CD4-positive, CD25-positive, alpha-beta regulatory T cell (primary cell): Measurements from ENCODE around the gene ZNF667. TPM values are rescaled to one million over a fixed set of nuclear protein-coding genes. Genes with fewer than 3 reads are reported as not detected.

Source experiments
- polyA plus RNA-seq, 4 donors: library from polyadenylated mRNA; unstranded; fragments of 300-500 nt; fragmentation: Illumina TruSeq; gene quantifications; one replicate each; pipeline ENCODE4 v1.2.3, GENCODE V29; 2021
- total RNA-seq: library from RNA; stranded (reverse); gene quantifications from one replicate; pipeline ENCODE4 v1.2.3, GENCODE V29; 2022

ZNF667 gene
- total and polyA plus RNA-seq, 5 donors from 2014 or later, result 0.14 to 2.5 (median 0.86) TPM

Other genes starting within 250 kb of the ZNF667 start
- gene EDDM13, start 204.6 kb downstream of the ZNF667 start, total RNA-seq, result not detected
- gene EDDM13, start 204.6 kb downstream of the ZNF667 start, polyA plus RNA-seq, result 1 to 10 TPM in 2 of 4 donors, under 1 TPM in 2; 0.46 to 1.9 (median 1.1) TPM
- gene ZSCAN5A, start 162.5 kb downstream of the ZNF667 start, total RNA-seq, result 6.8 TPM
- gene ZSCAN5A, start 162.5 kb downstream of the ZNF667 start, polyA plus RNA-seq, result 1 to 10 TPM; 3.5 to 7.9 (median 5.4) TPM
- 2.3 TPM for gene ZNF582, start 83.8 kb downstream of the ZNF667 start, total RNA-seq
- gene ZNF582, start 83.8 kb downstream of the ZNF667 start, polyA plus RNA-seq, result 1 to 10 TPM; 3.8 to 6.0 (median 4.9) TPM
- 2.2 TPM for gene ZNF583, start 73.0 kb downstream of the ZNF667 start, total RNA-seq
- gene ZNF583, start 73.0 kb downstream of the ZNF667 start, polyA plus RNA-seq, result 10 to 100 TPM in 2 of 4 donors, 1 to 10 TPM in 2; 7.3 to 17.0 (median 12.5) TPM
- gene ZNF471, start 30.5 kb upstream of the ZNF667 start, total RNA-seq, result 0.62 TPM
- gene ZNF471, start 30.5 kb upstream of the ZNF667 start, polyA plus RNA-seq, result under 1 TPM in 3 of 4 donors, not detected in 1; 0.17 to 0.39 (median 0.30) TPM
- 2.9 TPM for gene ZFP28, start 61.6 kb upstream of the ZNF667 start, total RNA-seq
- gene ZFP28, start 61.6 kb upstream of the ZNF667 start, polyA plus RNA-seq, result 1 to 10 TPM; 1.1 to 3.3 (median 2.0) TPM
- gene ZNF470, start 90.1 kb upstream of the ZNF667 start, total RNA-seq, result 0.84 TPM
- 1 to 10 TPM; 1.3 to 3.4 (median 1.9) TPM for gene ZNF470, start 90.1 kb upstream of the ZNF667 start, polyA plus RNA-seq
- gene ZNF71, start 118.0 kb upstream of the ZNF667 start, total RNA-seq, result 3.3 TPM
- 10 to 100 TPM in 2 of 4 donors, 1 to 10 TPM in 2; 6.9 to 11.4 (median 10.1) TPM for gene ZNF71, start 118.0 kb upstream of the ZNF667 start, polyA plus RNA-seq
- gene SMIM17, start 165.8 kb upstream of the ZNF667 start, total RNA-seq, result not detected
- gene SMIM17, start 165.8 kb upstream of the ZNF667 start, polyA plus RNA-seq, result under 1 TPM in 1 of 4 donors, not detected in 3; 0.45 TPM
- gene ZNF835, start 194.4 kb upstream of the ZNF667 start, total RNA-seq, result 0.15 TPM
- 1 to 10 TPM in 2 of 4 donors, under 1 TPM in 2; 0.60 to 5.6 (median 2.8) TPM for gene ZNF835, start 194.4 kb upstream of the ZNF667 start, polyA plus RNA-seq